Epithelial cell of proximal tubule (primary cell): ENCODE measurements around the gene NSUN3. TPM values are rescaled to one million over a fixed set of nuclear protein-coding genes. Genes with fewer than 3 reads are reported as not detected.

ENCODE experiments used
- DNase-seq: peaks from one replicate; pipeline ENCODE4 v3.0.0-alpha.2; 2011; ENCODE audit warnings: low read depth
- H3K4me3 ChIP-seq: 2 replicates; pipeline ENCODE4 v1.5.1; 2011; ENCODE audit warnings: low read depth, mild to moderate bottlenecking, low read length
- CTCF ChIP-seq: conservative IDR thresholded peaks from 2 replicates; pipeline ENCODE4 v1.5.1; 2012; ENCODE audit warnings: low read depth, mild to moderate bottlenecking, low read length
- total RNA-seq: library from RNA; depleted of rRNA; stranded (reverse); fragments of >200 nt; gene quantifications from 2 replicates; pipeline ENCODE4 v1.2.3, GENCODE V29; 2015

NSUN3 gene
- total RNA-seq, 1 donor from 2014 or later = 7.0 TPM

GRCh38 chr3:94121161-94121560 lies 58.3 kb downstream of the NSUN3 start:
- no peak for TF ChIP-seq CTCF
- H3K4me3 ChIP-seq = no peak overlapping the region
- no peak for DNase-seq

DNA sequence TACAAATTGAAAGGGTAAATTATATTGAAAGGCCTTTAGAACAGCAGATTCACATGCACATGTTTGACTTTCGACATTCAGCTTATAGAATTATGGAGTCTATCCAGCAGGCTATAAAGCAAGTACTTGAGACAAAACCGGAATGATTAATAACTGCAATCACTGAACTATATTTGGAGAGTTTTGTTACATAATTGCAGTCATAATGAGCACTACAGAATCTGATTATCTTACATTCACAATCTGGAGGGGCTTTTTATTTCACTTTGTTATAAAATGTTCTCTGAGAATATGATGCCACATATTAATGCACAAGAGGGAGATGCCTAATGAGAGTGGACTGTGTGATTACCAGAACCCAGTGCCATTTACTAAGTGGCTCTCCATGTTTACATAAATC lies 64.3 kb downstream of the NSUN3 start:
- no peak overlapping the region for H3K4me3 ChIP-seq
- no peak for DNase-seq
- TF ChIP-seq CTCF = no peak

DNA sequence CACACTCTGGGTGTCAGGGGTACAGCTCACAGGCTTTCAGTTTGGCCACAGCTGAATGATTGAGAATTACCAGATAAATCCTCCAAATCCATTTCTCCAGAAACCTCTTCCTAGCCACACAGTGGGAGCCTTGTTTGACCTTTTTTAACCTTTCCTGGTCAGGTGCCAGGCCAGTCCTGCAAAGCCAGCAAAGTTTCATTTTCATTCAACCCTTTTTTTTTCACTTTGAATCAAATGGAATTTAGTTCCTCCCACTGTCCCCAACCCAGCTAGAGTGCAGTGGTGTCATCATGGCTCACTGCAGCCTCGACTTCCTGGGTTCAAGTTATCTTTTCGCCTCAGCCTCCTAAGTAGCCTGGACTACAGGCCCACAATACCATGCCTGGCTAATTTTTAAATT lies 67.8 kb downstream of the NSUN3 start:
- no peak for TF ChIP-seq CTCF
- DNase-seq = no peak
- H3K4me3 ChIP-seq = no peak overlapping the region

DNA sequence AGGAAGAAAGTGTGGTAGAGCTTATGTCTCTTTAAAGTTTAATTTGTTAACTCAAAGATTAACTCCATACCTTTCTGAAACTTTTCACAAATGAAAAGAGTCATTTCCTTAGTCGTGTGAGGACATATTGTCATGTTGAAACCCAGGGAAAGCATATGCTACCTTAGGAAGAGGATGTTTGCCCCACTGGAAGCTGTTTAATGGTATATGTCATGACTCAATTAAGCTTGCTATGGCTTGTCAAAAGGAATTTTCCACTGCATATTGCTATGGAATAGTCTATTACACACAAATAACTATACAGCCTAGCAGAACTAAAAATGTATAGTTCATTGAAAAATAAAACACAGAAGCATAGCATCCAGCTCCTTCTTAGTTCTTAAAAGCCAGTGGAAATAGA lies 69.9 kb downstream of the NSUN3 start:
- H3K4me3 ChIP-seq = no peak overlapping the region
- TF ChIP-seq CTCF = no peak
- no peak for DNase-seq

DNA sequence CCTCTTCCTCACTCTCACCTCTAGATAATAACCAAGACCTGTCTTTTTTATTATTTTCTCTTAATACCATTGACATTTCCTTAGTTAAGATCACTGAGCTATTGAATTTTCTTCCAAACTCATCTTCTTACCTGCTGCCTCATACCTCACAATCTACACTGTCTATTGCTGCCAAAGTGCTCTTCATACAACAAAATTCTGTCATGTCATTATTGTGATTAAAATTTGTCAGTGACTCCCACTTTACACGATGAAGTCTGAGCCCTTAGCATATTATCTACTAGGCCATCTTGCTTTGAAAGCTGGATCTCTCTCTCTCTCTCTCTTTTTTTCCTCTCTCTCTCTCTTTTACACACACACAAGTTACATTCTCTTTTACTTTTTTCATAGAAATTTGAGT lies 73.3 kb downstream of the NSUN3 start:
- TF ChIP-seq CTCF = no peak
- no peak for DNase-seq
- no peak overlapping the region for H3K4me3 ChIP-seq

DNA sequence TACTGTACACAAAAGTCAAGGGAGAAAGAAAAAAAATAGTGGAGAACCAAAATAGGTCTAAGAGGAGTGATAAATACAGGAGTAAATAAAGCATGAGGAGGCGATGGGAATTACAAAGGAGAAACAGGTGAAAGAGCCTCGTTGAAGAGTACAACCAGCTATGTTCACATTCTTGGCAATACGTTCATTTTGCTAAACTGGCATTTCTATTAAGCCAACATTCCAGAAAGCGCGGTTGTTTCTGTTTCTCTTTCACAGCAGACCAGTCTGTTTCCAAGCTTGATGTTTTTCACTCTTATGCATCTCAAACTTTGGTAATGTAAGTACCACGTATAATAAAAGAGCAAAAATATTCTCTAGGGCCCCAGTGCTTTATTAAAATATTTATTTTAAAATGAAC lies 74.5 kb downstream of the NSUN3 start:
- DNase-seq = peak; percentile 15
- H3K4me3 ChIP-seq = no peak overlapping the region
- TF ChIP-seq CTCF = no peak

- no peak overlapping the region for H3K4me3 ChIP-seq
- TF ChIP-seq CTCF = no peak
- no peak for DNase-seq
Measured at GRCh38 chr3:94146455-94146854, 83.6 kb downstream of the NSUN3 start.
